NCI-H146 (cell line): ENCODE data around the gene ENDOV.
"Not testable (repeated sequence)": the region's sequence is repeated elsewhere in the genome, so short reads cannot be mapped to it uniquely, and the experiment has no call there.

Source experiments
- DNase-seq: peaks from one replicate; lab custom pipeline; 2025; lab: John Stamatoyannopoulos, UW

The ENDOV gene

DNA sequence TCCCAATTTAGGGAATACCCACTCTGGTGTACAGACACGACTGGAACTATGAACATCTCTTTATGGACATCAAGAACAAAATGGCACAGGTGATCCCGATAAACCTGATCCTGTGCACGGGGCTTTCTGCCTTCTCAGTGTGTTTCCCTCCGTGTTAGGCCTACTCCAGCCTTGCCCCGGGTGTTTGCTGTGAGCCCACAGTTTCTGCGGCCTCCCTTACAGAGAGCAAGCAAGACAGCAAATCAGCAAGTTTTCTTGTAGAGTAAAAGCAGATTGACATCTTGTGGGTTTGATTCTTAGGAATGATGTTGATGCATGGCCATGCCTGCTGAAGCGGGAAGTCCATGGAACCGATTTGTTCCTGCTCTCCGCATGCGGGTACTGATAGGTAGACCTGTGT is 26.4 kb upstream of the ENDOV start:
- DNase-seq, result no peak

DNA sequence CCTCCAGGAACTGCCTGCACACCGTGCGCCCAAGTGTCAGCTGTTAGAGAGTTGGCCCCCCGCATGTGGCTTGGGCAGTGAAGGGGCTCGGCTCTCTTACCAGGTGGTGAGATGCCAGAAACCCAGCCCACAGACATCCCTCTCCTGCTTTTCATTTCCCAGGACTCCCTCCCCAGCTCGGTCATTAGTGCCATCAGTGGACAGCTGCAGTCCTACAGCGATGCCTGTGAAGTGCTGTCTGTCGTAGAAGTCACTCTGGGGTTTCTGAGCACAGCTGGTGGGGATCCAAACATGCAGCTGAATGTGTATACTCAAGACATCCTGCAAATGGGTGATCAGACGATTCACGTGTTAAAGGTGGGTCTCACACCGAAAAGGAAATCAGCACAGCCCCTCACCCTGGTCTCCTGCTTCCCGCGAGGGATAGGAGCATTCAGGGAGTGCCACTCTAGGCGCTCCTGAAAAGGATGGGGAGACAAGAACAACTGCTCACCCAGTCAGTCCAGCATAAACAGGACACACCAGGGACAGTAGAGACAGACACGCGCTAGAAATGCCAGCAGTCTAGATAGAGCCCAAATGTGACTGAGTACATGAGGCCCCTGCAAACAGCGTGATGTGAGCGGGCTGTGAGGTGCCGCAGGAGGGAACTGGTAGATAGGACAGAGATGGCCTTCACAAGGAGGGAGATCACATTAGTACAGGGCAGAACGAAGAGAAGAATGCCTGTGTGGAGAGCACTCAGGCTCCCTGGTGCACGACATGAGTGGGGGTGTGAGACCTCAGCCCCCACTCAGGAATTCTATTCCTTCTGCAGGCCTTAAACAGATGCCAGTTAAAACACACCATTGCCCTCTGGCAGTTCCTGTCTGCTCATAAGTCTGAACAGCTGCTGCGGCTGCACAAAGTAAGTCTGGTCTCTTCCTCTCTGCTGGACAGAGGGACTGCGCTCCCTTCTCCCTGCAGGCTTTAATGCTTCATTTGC is 25.7 kb upstream of the ENDOV start:
- DNase-seq, result no peak

DNA sequence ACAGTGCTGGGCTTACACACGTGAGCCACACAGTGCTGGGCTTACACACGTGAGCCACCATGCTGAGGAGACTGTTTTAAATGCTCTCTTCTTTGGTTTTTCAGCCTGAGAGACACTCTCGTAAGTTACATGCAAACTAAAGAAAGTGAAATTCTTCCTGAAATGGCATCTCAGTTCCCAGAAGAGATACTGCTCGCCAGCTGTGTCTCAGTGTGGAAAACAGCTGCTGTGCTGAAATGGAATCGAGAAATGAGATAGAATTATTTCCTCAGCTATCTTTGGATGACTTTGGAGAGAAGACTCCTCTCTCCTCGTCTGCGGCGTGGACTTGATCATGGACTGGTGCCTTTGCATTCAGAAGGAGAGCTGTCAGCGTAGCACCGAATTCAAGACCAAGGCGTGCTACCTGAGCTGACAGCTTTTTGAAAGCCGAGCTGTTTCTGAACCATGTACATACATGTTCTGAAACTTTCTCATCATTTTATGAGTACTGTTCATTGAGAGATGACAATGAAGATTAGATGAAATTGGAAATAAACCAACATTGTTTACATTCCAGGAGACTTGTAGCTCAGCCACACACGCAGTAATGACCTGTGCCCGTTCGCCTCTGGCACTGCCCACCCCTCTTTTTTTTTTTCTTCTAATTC is 21.6 kb upstream of the ENDOV start:
- DNase-seq, result no peak

DNA sequence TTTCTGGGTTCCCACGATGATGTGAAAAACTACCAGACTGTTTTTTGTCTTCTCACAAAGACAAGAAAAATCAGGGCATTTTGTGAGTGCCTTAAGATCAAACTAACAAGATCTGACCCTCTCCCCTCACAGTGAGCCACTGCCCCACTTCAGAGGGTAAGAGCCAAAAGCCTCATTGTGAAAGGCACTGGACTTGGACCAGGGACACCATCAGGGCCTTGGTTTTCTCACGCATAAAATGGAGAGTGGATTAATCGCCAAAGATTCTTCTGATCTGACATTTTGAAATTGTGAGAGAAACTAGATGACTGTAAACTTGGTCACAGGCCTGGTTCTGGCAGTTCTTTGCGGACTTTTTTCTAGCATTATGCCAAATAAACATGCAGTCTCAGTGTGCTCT is 21.0 kb upstream of the ENDOV start:
- no peak for DNase-seq

DNA sequence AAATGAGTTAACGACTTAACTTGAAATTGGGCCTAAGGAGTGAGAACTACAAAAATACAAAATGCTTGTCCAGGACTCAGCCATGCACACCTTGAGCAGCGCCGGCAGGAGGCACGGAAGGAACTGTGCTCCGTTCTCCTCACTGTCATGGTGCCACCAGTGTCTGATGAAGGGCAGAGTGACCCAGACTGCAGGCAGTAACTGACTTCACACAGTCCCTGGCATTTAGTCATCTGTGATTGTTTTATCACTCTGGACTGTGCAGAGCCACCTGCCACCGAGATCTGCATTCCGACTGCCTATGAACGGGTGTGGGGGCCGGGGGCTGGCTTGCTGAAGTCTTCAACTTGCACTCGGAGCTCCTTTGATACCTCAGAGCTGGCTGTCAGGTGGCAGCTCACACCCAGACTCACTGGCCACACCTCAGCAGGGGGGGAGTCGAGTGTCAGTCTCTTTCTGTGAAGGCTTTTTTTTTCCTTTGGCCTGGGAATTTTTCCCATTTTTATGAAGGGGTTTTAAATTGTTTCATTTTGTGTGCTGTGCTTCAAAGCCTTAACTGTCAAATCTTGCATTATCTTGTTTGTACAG is 20.2 kb upstream of the ENDOV start:
- no peak for DNase-seq

DNA sequence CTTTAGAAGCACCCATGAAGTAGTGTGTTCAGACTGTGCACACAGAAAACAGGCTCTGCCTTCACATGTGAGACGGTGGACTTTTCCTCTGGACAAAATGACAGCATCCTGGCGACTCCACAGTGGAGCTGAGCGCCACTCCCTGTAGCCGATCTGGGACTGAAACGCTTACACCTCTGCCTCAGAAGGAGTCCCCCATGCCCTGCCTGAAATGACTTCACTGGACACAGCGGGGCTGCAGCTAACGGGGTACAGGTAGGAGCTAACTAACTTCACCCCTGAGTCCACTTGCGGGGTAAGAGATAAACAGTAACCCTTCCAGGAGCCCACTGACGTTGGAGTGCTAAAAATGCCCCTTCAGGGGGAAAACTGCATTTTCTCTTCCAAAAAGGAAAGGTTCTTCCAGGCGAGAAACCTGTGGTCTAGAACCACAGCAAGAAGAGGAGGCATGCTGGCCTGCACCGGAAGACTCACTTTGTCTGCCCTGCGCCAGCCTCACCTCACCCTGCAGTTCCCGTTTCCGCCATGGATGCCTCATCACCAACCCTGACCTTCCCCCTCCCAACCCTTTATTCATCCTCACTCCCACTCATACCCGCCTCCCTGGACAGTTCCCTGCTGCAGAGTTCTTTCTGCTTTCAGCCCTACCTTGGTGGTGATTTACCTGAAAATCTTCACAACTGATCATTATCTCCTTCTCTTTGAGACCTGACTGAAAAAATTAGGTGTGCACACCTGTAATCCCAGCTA is 19.4 kb upstream of the ENDOV start:
- DNase-seq, result no peak

DNA sequence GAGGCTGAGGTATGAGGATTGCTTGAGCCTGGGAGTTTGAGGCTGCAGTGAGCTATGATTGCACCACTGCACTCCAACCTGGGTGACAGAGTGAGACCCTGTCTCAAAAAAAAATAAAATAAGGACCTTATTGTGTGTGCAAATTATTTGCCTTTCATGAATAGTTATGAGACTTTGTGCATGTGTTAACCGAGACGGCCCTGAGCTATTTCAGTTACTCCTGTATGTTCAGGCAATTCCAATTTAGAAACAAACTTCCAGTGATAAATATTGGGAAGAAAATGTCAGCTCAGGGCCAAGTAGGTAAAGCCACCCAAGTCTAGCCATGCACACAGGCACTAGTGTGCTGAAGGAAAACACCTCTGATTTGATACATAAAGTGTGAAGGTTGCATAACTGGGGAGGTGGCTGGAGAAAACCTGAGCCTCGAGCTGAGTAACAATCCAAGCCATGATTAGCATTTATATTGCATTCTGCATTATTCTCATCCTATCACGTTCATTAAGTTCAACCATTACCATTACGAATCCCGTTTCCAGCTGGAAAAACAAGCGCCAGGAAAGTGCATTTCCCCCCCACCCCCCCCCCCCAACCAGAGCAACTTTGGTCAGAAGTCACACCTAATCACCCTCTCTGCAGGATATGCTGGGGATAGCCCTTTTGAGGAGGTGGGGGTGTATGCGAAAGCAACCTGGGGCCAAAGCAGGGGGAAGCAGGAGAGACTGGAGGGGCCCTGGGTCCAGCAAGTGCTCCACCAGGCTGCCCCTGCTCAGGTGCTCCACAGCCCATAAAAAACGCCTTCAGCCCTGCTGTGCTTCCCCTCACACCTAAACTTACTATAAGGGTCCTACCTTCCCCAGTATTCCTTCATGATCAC is 18.6 kb upstream of the ENDOV start:
- no peak for DNase-seq

DNA sequence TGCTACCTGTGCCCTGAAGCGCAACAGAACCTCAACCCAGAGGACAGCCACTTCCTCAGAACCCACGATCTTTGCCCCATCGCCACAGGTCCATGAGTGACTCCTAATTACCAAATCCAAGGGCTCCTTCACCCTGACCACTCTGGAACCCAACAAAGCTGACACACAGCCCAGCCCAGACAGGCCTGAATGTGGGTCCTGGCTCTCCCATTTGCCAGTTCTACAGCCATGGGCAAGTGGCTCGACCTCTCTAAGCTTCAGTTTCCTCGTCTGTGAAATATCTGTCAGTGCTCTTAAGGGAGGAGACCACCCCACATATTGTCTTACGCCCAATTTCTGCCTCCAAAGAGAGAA is 18.0 kb upstream of the ENDOV start:
- DNase-seq, result no peak

DNA sequence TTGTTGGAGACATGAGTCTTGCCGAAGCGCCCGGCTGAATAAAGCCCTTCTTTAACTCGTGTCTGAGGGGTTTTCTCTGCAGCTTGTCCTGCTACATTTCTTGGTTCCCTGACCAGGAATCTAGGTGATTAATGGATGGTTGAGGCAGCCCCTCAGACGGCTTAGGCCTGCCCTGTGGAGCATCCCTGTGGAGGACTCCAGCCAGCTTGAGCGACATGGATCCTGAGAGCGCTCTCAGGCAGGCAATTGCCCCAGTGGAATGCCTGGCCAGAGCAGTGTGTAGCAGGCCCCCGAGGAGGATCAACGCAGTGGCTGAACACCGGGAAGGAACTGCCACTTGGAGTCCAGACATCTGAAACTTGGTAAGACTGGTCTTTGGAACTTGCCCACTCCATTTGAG is 17.3 kb upstream of the ENDOV start:
- no peak for DNase-seq

DNA sequence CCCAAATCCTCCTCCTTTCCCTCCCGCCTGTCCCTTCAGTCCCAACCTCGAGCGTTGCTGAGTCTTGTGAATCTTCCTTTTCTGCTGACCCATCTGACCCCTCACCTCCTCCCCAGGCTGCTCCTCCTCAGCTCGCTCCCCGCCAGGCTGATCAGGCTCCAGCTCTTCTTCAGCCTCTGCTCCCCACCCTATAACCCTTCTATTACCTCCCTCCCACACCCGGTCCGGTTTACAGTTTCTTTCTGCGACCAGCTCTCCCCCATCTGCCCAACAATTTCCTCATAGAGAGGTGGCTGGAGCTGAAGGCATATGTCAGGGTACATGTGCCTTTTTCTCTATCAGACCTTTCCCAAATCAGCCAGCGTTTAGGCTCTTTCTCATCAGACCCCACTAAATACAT is 13.9 kb upstream of the ENDOV start:
- not testable (repeated sequence) for DNase-seq

DNA sequence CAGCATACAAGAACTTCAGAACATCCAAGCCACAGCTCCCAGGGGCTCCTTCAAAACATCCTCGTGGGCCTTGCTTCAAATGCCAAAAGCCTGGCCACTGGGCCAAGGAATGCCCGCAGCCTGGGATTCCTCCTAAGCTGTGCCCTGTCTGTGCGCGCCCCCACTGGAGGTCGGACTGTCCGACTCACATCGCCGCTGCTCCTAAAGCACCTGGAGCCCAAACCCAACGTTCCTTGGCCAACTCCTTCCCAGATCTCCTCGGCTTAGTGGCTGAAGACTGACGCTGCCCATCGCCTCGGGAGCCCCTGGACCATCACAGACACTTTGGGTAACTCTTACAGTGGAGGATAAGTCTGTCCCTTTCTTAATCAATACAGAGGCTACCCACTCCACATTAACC is 12.9 kb upstream of the ENDOV start:
- DNase-seq, result not testable (repeated sequence)

DNA sequence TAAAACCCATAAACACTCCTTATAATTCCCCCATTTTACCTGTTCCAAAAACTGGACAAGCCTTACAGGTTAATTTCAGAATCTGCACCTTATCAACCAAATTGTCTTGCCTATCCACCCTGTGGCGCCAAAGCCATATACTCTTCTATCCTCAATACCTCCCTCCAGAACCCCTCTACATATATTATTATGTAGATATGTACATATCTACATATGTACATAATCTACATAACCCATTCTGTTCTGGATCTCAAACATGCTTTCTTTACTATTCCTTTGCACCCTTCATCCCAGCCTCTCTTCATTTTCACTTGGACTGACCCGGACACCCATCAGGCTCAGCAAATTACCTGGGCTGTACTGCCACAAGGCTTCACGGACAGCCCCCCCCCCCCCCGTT is 12.0 kb upstream of the ENDOV start:
- DNase-seq, result no peak

DNA sequence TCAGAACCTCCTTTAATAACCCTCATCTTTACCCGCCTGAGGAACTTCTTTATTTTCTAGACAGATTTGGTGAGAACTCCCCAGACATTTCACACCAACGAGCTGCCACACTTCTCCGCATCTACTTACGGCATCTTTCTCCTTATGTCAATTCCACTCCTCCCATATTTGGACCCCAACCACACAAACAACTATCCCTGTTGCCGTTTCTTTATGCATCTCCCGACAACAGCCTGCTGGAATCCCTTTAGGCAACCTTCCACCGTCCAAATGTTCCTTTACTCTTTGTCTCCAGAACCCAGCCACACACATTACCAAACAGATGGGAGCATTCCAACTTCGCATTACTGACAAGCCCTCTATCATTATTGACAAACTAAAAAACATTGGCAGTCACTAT is 8.8 kb upstream of the ENDOV start:
- no peak for DNase-seq

DNA sequence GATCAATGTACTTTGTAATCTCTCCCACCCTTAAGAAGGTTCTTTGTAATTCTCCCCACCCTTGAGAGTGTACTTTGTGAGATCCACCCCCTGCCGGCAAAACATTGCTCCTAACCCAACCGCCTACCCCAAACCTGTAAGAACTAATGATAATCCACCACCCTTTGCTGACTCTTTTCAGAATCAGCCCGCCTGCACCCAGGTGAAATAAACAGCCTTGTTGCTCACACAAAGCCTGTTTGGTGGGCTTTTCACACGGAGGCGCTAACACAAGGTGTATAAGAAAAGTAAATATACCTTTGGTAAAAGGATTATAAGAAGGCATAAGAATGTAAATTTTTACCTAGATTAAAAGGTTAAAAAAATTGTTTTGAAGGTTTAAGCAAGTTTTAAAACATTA is 7.0 kb upstream of the ENDOV start:
- DNase-seq, result not testable (repeated sequence)

DNA sequence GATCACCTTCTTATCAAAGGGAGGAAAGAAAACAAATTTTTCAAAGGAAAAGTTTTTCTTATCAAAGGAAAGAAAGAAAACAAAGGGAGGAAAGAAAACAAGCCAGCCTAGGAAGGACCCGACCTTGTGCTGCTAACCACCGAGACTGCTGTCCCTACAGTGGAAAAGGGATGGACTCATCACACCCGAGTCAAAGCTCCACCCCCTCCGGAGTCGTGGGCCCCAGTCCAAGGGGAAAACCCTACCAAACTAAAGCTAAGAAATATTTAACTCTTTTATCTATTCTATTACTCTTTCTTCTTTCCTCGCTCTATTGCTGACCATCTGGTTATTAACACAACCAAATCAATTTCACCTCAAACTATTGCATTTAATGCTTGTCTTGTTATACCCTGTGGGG is 6.1 kb upstream of the ENDOV start:
- DNase-seq, result no peak

DNA sequence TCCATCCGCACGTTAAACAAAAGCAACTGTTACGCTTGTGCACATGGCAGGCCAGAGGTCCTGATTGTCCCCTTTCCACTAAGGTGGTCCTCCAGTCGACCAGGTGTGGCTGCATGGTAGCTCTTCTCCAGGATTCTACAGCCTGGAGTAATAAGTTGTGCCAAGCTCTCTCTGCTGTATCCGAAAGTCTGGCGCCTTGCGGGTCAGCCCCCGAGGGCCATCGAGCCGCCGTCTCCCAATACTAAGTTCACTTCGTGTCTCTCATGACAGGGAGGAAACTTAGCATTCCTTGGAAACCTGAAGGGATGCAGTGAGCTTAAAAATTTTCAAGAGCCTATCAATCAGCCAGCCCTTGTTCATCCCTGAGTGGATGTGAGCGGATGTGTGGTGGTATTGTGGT is 5.3 kb upstream of the ENDOV start:
- DNase-seq, result no peak

DNA sequence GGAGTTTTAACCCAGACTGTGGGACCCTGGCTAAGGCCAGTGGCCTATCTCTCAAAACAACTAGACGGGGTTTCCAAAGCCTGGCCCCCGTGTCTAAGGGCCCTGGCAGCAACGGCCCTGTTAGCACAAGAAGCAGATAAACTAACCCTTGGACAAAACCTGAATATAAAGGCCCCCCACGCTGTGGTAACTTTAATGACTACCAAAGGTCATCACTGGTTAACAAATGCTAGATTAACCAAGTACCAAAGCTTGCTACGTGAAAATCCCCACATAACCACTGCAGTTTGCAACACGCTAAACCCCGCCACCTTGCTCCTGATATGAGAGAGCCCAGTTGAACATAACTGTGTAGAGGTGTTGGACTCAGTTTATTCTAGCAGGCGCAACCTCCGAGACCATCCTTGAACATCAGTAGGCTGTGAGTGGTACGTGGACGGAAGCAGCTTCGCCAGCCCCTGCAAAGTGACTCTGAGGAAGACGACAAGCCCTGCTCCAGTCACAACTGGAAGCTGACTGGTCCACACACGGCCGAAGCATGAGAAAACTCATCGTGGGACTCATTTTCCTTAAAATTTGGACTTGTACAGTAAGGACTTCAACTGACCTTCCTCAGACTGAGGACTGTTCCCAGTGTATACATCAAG is 4.4 kb upstream of the ENDOV start:
- not testable (repeated sequence) for DNase-seq

DNA sequence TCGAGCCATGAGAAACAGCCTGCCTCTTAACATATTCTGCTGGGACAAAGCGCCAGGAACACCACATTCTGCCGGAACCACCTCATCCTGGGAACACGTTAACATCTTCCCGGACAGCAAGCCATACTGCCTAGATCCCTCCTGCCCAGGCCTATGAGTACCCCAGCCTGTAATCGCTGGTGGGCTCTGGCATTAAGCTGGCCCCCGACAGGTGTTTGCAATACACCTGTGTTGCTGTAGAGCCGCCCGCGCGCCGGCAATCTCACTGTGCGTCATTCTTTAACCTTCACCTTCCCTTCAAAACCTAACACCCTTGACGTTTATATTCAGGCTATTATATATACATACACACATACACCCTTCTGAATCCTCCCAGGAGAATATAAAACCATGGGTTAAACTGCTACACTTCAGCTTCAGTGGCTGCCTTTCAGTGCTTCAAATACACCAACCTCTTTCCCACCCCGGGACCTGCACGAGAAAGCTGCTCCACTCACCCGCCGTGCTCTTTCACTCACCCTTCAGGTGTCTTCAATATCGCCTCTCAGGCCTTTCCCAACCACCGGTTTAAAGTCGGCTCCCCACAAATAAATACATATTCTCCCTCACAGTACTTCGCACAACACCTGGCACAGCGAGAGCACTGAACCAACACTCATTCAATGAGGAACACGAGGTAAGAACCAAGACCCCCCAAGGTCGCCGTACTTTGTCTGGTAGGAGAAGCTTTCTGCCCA is 1.0 kb upstream of the ENDOV start:
- peak; percentile 21 for DNase-seq

DNA sequence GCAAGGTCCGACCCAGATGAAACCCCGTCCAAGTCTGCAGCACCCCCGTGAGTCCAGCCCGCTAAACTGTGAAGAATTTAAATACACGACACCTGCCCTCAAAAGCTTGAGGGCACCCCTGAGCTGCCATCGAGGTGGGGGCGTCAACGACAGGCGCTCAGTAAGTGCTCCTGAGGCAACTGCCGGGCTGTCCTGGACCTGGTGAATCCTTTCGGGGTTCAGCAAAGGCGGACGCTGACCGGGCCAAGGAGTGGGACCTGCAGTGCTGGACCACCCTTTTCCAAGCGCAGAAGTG is 512 bp upstream of the ENDOV start:
- DNase-seq, result no peak

DNA sequence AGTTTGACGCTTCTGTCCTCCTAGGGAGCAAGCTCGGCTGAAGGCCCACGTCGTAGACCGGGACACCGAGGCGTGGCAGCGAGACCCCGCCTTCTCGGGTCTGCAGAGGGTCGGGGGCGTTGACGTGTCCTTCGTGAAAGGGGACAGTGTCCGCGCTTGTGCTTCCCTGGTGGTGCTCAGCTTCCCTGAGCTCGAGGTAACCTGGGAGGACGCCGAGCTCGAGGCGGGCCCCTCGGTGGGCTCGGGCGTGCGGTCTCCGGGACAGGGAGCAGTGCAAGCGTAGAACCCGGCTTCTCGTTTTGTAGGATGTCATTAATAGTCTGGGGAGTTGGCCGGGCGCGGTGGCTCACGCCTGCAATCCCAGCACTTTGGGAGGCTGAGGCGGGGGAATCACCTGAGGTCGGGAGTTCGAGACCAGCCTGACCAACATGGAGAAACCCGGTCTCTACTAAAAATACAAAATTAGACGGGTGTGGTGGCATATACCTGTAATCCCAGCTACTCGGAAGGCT is 715 bp downstream of the ENDOV start:
- DNase-seq, result no peak
